ENCODE measurements around the gene OR5T3. TPM values are rescaled to one million over a fixed set of nuclear protein-coding genes. Genes with fewer than 3 reads are reported as not detected.
"Not testable (repeated sequence)": the region's sequence is repeated elsewhere in the genome, so short reads cannot be mapped to it uniquely, and the experiment has no call there.

OR5T3 gene
- not detected in 2 replicates for total RNA-seq

DNA sequence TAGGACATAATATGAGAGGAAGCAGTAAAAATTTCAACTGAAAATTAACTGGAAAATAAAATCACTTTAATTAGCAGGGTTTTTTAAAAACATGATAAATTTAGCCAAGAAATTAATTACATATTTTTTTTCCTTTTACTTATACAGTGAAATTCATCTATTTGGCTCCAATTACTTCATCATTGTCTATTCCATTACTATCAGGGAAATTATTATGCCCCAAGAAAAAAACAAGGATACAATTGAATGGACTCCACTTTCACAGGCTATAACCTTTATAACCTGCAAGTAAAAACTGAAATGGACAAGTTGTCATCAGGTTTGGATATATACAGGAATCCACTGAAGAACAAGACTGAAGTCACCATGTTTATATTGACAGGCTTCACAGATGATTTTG is at the start of gene OR5T3:
Gene OR5T3 (plus strand): TSS at position 301 of the 400 bp plus-strand sequence. CDS start 0 bp downstream, at position 301.
- DNase-seq (ENCODE audit: low read depth), result no peak

DNA sequence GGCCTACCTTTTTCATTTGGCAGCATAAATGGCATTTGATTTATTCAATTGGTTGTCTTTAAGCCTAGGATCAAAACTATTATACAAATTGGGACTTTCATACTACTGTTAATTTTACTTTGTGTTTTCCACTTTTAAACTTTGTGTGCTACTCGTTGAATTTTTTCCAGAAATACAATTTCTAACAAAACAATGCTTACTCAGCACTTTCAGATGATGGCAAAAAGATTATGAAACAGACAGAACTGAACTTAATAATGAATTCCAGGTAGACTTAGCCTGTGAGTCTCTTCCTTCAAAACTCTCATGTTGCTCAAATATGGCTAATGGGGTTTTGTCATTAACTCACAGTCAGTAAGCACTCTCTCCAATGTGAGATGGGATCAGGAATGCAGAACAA is 44.3 kb upstream of the OR5T3 start:
- no peak for DNase-seq (ENCODE audit: low read depth)

DNA sequence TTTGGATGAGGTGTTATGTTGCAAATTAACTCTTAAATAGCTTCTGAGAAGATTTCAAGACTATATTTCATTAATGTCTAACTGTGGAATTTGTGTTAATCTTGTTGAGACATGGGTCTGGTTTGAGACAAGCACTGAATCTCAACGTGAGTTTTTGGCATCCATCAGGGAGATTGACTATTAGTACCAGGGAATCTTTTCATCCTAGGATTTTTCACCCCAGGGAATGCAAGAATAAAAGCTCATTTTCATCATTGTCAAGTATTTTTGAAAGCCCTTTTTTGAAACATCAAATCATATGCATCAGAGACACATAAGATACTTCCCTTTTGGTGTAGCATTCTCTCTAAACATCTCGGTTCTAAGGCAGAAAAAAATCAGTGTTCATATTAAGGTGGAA is 37.5 kb upstream of the OR5T3 start:
- DNase-seq (ENCODE audit: low read depth), result no peak

DNA sequence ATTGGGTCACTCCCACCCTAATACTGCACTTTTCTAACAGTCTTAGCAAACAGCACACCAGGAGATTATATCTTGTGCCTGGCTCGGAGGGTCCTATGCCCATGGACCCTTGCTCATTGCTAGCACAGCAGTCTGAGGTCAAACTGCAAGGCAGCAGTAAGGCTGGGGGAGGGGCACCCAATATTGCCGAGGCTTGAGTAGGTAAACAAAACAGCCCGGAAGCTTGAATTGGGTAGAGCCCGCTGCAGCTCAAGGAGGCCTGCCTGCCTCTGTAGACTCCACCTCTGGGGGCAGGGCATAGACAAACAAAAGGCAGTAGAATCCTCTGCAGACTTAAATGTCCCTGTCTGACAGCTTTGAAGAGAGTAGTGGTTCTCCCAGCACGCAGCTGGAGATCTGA is 32.3 kb upstream of the OR5T3 start:
- not testable (repeated sequence) for DNase-seq (ENCODE audit: low read depth)

DNA sequence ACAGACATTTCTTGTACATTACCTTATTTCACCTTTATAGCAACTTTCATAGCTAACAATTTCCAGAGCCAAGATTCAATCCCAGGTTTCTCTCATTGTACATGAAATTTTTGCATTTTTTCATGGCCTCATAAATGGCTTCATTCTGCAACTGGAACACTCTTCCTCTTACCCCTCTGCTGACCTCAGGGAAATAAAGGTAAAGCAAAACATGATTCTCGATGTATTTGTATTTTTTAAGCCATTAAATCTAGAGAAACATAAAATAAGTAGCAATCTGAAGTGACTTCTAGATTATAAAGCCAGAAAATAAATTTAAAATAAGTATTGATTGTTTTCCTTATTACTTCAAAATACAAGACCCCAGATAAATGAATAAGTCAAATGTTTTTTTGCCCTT is 17.9 kb upstream of the OR5T3 start, which contains the start of gene OR5T2:
Gene OR5T2 (minus strand): TSS at position 101 of the 400 bp plus-strand sequence. CDS start 1,193 bp downstream, outside the sequence.
- no peak for DNase-seq (ENCODE audit: low read depth)

DNA sequence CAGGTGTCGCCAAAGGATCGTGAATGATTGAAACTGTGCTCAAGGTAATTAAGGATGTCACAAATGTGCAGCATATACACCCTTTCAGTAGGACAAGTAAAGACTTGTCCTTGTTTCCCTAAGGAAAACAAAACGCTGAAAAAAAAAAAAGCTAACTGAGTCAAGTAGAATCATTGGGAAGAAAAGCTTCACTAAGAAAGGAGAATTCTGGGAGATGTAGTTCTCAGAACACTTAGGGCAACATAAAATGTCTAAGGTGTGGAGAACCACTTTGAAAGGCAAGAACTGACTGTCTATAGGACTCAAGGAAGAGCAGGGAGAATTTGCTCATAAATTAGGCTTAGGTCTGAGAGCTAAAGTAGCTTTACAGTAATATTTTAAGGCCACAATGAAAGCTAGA is 19.0 kb downstream of the OR5T3 start:
- no peak for DNase-seq (ENCODE audit: low read depth)

DNA sequence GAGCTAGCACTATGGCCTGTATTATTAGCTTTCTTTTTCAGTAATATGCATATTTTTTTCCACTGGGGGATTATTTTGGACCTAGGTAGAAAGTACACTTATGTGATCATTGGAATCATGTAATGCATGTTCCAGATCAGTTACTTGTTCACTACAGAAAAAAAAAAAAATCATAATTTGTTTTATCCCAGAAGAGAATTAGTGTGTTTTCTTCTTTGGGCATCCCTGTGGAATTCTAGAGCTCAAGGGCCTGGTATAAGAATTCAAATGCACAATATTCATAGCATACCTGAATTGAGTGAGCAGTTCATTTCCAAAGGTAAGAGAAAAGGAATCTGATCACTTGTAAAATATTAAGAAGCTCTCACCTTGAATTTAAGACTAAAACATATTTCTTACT is 21.8 kb downstream of the OR5T3 start, which contains the start of gene OR5T1:
Gene OR5T1 (plus strand): TSS at position 301 of the 400 bp plus-strand sequence. CDS start 1,485 bp downstream, outside the sequence.
- DNase-seq (ENCODE audit: low read depth), result no peak

DNA sequence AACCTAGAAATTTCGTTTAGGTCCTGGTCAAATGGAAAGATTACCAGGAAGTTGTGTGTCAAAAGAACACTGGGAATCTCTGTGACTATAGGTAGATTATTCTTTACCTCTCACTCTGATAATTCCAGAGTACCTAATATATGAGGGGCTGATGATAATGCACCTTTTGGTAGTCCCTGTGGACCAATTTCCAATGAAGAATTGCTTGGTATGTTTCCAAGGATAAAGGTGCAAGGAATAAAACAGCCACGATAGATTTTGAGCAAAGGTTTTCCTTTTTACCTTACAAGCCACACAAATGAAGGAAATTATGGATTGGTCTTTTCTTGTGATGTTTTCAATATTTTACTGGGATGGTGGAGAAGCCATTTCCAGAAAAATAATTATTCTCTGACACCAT is 40.1 kb downstream of the OR5T3 start, which contains the start of gene OR8H1:
Gene OR8H1 (minus strand): TSS at position 101 of the 400 bp plus-strand sequence. CDS start 1,192 bp downstream, outside the sequence.
- DNase-seq (ENCODE audit: low read depth), result no peak

DNA sequence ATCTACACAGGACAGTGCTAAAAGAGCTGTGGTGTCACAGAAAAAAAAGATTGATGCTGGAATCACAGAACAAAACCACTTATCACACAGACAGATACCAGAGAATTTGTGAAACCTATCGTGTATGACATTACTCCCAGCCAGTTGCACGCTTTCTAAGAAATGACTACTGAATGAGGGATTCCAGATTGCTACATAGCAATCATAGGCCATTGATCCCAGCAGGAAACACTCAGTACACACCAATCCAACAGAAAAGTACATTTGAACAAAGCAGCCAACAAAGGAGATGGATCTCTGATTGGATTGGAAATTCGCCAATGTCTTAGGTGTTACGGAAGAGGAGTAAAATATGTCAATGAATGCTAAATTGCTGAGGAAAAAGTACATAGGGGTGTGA is 44.8 kb downstream of the OR5T3 start:
- no peak for DNase-seq (ENCODE audit: low read depth)

Other genes starting within 250 kb of the OR5T3 start
- gene OR5AS1, start 224.6 kb upstream of the OR5T3 start, total RNA-seq, result not detected in 2 replicates
- not detected in 2 replicates for gene OR8I2, start 158.9 kb upstream of the OR5T3 start, total RNA-seq
- not detected in 2 replicates for gene OR8H2, start 148.6 kb upstream of the OR5T3 start, total RNA-seq
- not detected in 2 replicates for gene OR8H3, start 129.9 kb upstream of the OR5T3 start, total RNA-seq
- not detected in 2 replicates for gene OR8J3, start 112.1 kb upstream of the OR5T3 start, total RNA-seq
- gene OR8K5, start 91.9 kb upstream of the OR5T3 start, total RNA-seq, result not detected in 2 replicates
- not detected in 2 replicates for gene OR5J2, start 75.6 kb upstream of the OR5T3 start, total RNA-seq
- not detected in 2 replicates for gene OR5T2, start 18.0 kb upstream of the OR5T3 start, total RNA-seq
- gene OR5T1, start 21.9 kb downstream of the OR5T3 start, total RNA-seq, result not detected in 2 replicates
- gene OR8H1, start 40.0 kb downstream of the OR5T3 start, total RNA-seq, result not detected in 2 replicates
- gene OR8K3, start 62.9 kb downstream of the OR5T3 start, total RNA-seq, result not detected in 2 replicates
- gene OR8K1, start 93.8 kb downstream of the OR5T3 start, total RNA-seq, result not detected in 2 replicates
- not detected in 2 replicates for gene OR8J1, start 102.0 kb downstream of the OR5T3 start, total RNA-seq
- not detected in 2 replicates for gene OR8U1, start 123.4 kb downstream of the OR5T3 start, total RNA-seq
- not detected in 2 replicates for gene OR5AL1, start 160.4 kb downstream of the OR5T3 start, total RNA-seq
- not detected in 2 replicates for gene OR5M3, start 221.1 kb downstream of the OR5T3 start, total RNA-seq
- gene OR5M8, start 239.1 kb downstream of the OR5T3 start, total RNA-seq, result not detected in 2 replicates

All from renal cortical epithelial cell (primary cell).